Adrenal gland (tissue), 12 donors: Measurements from ENCODE around the gene NKAIN2. TPM values are rescaled to one million over a fixed set of nuclear protein-coding genes. Genes with fewer than 3 reads are reported as not detected.
"Not testable (repeated sequence)": the region's sequence is repeated elsewhere in the genome, so short reads cannot be mapped to it uniquely, and the experiment has no call there.

Source experiments
- DNase-seq, 7 donors: peaks; one replicate each; pipeline ENCODE4 v3.0.0-alpha.2; 2019 to 2020
- H3K27ac ChIP-seq, 5 donors: fragments of 200-600 bp; sonication (generic) in 4 of 5; 1 replicate in 3 of 5; 2 replicates in 2 of 5; pipeline versions ENCODE4 v1.5.1 to v1.8.0; 2016 to 2020; ENCODE audit warnings: mild to moderate bottlenecking in 1 of 5
- H3K27me3 ChIP-seq: fragments of 200-600 bp; 2 replicates; pipeline ENCODE4 v1.8.0; 2021
- H3K36me3 ChIP-seq, 2 donors: fragments of 200-600 bp; replicated peaks in 1 of 2; 1 replicate in 1 of 2; 2 replicates in 1 of 2; pipeline versions ENCODE4 v1.5.1 to v1.8.0; 2018 to 2022
- H3K4me1 ChIP-seq, 2 donors: fragments of 200-600 bp; replicated peaks in 1 of 2; 1 replicate in 1 of 2; 2 replicates in 1 of 2; pipeline versions ENCODE4 v1.5.1 to v1.8.0; 2018 to 2021
- H3K4me3 ChIP-seq, 4 donors: fragments of 200-600 bp; sonication (generic) in 3 of 4; one replicate each; pipeline ENCODE4 v1.5.1; 2016 to 2018
- H3K9me3 ChIP-seq, 3 donors: fragments of 200-600 bp; sonication (generic) in 1 of 3; replicated peaks in 1 of 3; 1 replicate in 2 of 3; 2 replicates in 1 of 3; pipeline versions ENCODE4 v1.5.1 to v1.8.0; 2016 to 2021
- CTCF ChIP-seq, 6 experiments: fragments of 450-650 bp in 4 of 6; fragments of 200-600 bp in 2 of 6; sonication (generic) in 1 of 6; IDR thresholded peaks; 1 replicate in 5 of 6; 2 replicates in 1 of 6; pipeline versions ENCODE4 v1.5.1 to v1.8.0; 2016 to 2021; ENCODE audit warnings: antibody characterized with exemption in 6 of 6, mild to moderate bottlenecking in 2 of 6, moderate library complexity in 1 of 6
- POLR2A ChIP-seq, 2 donors: fragments of 450-650 bp; IDR thresholded peaks; one replicate each; pipeline ENCODE4 v1.6.1; 2017; ENCODE audit warnings: antibody characterized with exemption in 2 of 2, mild to moderate bottlenecking in 2 of 2, moderate library complexity in 1 of 2
- WGBS, 4 donors: extraction: QIAGEN DNeasy Blood & Tissue Kit in 2 of 4; methylation state at CpG; one replicate each; pipeline versions ENCODE4 v1.1.5 to v1.1.7; 2013 to 2017; 5-methylcytosine and 5-hydroxymethylcytosine counted together
- intact Hi-C, 2 donors: fragments of 100-400 bp; cut with DNase I; formaldehyde crosslinking; loops; one replicate each; pipeline versions ENCODE4 v1.14.1 to v1.15.0; 2022 to 2023
- polyA plus RNA-seq, 3 donors: library from polyadenylated mRNA; stranded (reverse); fragments of 200-250 nt in 2 of 3; fragments of 350-450 nt in 1 of 3; fragmentation: Illumina TruSeq in 1 of 3; extraction: RNeasy Lipid Tissue Mini Kit (QIAGEN cat#74804) in 1 of 3; gene quantifications; one replicate each; pipeline ENCODE4 v1.2.3, GENCODE V29; 2013 to 2014
- total RNA-seq, 9 donors: library from RNA; depleted of rRNA in 4 of 9; stranded (reverse); fragments of >200 nt in 4 of 9; fragments of 120-200 nt in 1 of 9; fragmentation: NEBNext Ultra II Directional in 1 of 9; extraction: Animal tissue kit (Norgen Biotek cat#: 25700) in 1 of 9; gene quantifications; one replicate each; pipeline versions ENCODE4 v1.1.0 to v1.2.4, GENCODE V29; 2013 to 2023
- donor health status: healthy with polysubstance abuse.
- donor health status: Bipolar disorder and iron deficiency.
- donor health status: DM: yes; HTN: yes; CAD: no.
- donor health status: DM: no; HTN: no; CAD: no.
- donor health status: DM: no; HTN: no; CAD: no.
- donor health status: DM: yes; HTN: yes; CAD: no.

Gene NKAIN2
- total and polyA plus RNA-seq, 12 donors = under 0.01 to 0.61 (median 0.23) TPM; not detected in 3

DNA sequence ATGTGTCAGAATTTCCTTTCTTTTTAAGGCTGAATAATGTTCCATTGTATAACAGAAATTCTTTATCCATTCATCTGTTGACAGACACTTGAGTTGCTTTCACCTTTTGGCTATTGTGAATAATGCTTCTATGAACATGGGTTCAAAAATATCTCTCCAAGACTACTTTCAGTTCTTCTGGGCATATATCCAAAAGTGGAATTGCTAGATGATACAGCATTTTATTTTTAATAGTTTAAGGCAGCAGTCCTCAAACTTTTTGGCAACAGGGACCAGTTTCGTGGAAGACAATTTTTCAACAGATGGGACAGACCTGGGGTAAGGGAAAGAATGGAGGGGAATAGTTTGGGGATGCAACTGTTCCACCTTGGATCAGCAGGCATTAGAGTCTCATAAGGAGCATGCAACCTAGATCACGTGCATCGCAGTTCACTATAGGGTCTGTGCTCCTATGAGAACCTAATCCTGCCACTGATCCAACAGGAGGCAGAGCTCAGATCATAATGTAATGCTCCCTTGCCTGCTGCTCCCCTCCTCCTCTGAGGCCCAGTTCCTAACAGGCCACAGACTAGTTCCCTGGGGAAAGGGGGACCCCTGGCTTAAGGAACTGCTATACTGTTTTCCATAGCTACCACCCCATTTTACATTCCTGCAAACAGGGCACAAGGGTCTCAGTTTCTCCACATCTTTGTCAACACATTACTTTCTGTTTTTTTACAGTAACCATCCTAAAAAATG lies 918.6 kb downstream of the NKAIN2 start:
- Histone ChIP-seq H3K4me3 (no peak overlapping the region), H3K27me3 (no peaks in the 10 kb centered on the region), H3K9me3 (no peaks in the 10 kb centered on the region), H3K4me1 (no peaks in the 10 kb centered on the region), H3K27ac (no peak overlapping the region), H3K36me3 (no peaks in the 10 kb centered on the region)
- intact Hi-C loops = no loop called here
- DNase-seq = no peak
- TF ChIP-seq CTCF (IDR thresholded peaks at IDR 0.05) = no peak
- TF ChIP-seq POLR2A (IDR thresholded peaks at IDR 0.05) = no peak
- WGBS, 4 donors = 54 to 82% (median 72%) methylated on average over 3 of the region's 3 CpGs

- Histone ChIP-seq H3K27me3 (no peaks in the 10 kb centered on the region), H3K9me3 (no peaks in the 10 kb centered on the region), H3K27ac (no peak overlapping the region), H3K4me3 (no peak overlapping the region), H3K4me1 (no peaks in the 10 kb centered on the region), H3K36me3 (no peaks in the 10 kb centered on the region)
- TF ChIP-seq POLR2A (IDR thresholded peaks at IDR 0.05) (no peak), CTCF (IDR thresholded peaks at IDR 0.05) (no peak)
- intact Hi-C loops = no loop called here
- no peak for DNase-seq
These were observed 920.0 kb downstream of the NKAIN2 start for GRCh38 chr6:124723671-124724070.

DNA sequence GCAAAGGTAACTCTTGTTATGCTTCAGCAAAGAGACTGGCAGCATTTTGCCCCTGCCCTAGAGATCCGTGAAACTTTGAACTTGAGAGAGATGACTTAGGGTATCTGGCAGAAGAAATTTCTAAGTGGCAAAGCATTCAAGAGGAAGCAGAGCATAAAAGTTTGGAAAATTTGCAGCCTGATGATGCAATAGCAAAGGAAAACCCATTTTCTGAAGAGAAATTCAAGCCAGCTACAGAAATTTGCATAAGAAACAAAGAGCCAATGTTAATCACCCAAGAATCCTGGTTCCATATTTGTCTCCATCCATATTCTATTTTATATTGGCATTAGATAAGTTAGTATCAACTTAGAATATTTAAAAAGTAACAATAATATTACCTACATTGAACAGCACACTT lies 934.1 kb downstream of the NKAIN2 start:
- DNase-seq, H3K4me3 ChIP-seq, H3K27me3 ChIP-seq, intact Hi-C loops, H3K4me1 ChIP-seq, H3K27ac ChIP-seq, H3K9me3 ChIP-seq, H3K36me3 ChIP-seq: not testable (repeated sequence)
- 84 to 96% (median 92%) methylated on average over 1 of the region's 1 CpG for WGBS, 4 donors

- Histone ChIP-seq H3K27ac (no peak overlapping the region), H3K27me3 (no peaks in the 10 kb centered on the region), H3K36me3 (no peaks in the 10 kb centered on the region), H3K4me3 (no peak overlapping the region), H3K9me3 (peaks cover 0 to under 1% (median 0%) of the 10 kb centered on the region in 3 donors), H3K4me1 (no peaks in the 10 kb centered on the region)
- peak in 2 of 7 donors; percentile 3 to 15 for DNase-seq
- TF ChIP-seq POLR2A (IDR thresholded peaks at IDR 0.05) = no peak
- no peak for TF ChIP-seq CTCF (IDR thresholded peaks at IDR 0.05)
- intact Hi-C loops = no loop called here
These were observed 934.8 kb downstream of the NKAIN2 start for GRCh38 chr6:124738482-124738881.

GRCh38 chr6:124741341-124741740 lies 937.7 kb downstream of the NKAIN2 start:
- Histone ChIP-seq H3K4me1 (no peaks in the 10 kb centered on the region), H3K9me3 (no peaks in the 10 kb centered on the region), H3K27me3 (no peaks in the 10 kb centered on the region), H3K27ac (no peak overlapping the region), H3K4me3 (no peak overlapping the region), H3K36me3 (no peaks in the 10 kb centered on the region)
- WGBS, 4 donors = 74 to 78% (median 76%) methylated on average over 2 of the region's 2 CpGs
- TF ChIP-seq CTCF (IDR thresholded peaks at IDR 0.05) (no peak), POLR2A (IDR thresholded peaks at IDR 0.05) (no peak)
- intact Hi-C loops = no loop called here
- DNase-seq = no peak
